Measurements from ENCODE around the gene ZFR. TPM values are rescaled to one million over a fixed set of nuclear protein-coding genes. Genes with fewer than 3 reads are reported as not detected.

ZFR gene
- polyA plus RNA-seq, 1 donor (not counting 4 experiments of a cell fraction or from before 2014, with no cell fraction given), result 58.7 TPM

DNA sequence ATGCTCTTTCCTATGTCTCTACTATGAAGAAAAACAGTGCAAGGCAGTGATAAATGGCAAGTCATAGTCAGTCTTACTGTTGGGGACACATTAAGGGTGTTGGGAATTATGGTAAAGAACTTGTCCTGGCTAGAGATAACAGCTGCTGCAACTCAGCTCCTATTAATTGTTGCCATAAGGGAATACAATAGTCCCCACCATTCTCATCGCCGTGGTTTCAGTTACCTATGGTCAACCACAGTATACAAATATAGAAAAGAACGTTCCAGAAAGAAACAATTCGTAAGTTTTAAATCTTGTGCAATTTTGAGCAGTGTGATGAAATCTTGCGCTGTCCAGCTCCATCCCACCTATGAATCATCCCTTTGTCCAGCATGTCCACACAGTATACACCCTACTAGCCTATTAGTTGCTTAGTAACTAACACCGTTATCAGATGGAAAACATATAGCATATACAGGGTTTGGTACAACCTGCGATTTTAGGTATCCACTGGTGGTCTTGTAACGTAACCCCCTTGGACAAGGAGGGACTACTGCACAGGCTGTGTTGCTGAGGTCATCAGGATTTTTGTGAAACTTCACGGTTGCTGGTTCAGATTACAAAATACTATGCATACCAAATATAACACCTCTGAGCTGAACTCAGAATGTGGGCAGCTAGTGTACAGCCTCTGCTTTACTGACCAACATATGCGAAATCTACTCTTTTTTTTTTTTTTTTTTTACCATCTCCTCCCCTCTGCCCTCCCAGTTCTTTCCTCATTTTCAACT lies 53.5 kb downstream of the ZFR start:
- no peak for TF ChIP-seq CTCF (optimal IDR thresholded peaks at IDR 0.05 in 1 of 3, IDR thresholded peaks at IDR 0.05 in 1 of 3, conservative IDR thresholded peaks at IDR 0.05 in 1 of 3; ENCODE audit: extremely low read depth in 1 of 3, insufficient read depth in 2 of 3, low read length in 3 of 3)
- no peak for TF ChIP-seq EZH2 (IDR thresholded peaks at IDR 0.05; ENCODE audit: low read length)
- no peaks in the 10 kb centered on the region for H4K20me1 ChIP-seq (ENCODE audit: control insufficient read depth, extremely low read depth, insufficient read depth, low read length)
- H3K79me2 ChIP-seq (ENCODE audit: control insufficient read depth, insufficient read depth, low read length), result no peaks in the 10 kb centered on the region
- H3K27ac ChIP-seq (ENCODE audit: control insufficient read depth, insufficient read depth, low read length), result no peak overlapping the region
- H3K9me1 ChIP-seq (ENCODE audit: control insufficient read depth, extremely low read depth, insufficient read depth, low read length), result no peaks in the 10 kb centered on the region
- DNase-seq (ENCODE audit: low read depth, low spot score), result no peak
- H3K36me3 ChIP-seq (ENCODE audit: control insufficient read depth in 2 of 2, extremely low read depth in 1 of 2, insufficient read depth in 2 of 2, low read length in 2 of 2), result peaks cover 9 to 29% of the 10 kb centered on the region in 2 experiments
- no peak overlapping the region for H3K9ac ChIP-seq (ENCODE audit: control insufficient read depth, extremely low read depth, insufficient read depth, low read length)
- no peaks in the 10 kb centered on the region for H3K27me3 ChIP-seq (ENCODE audit: control insufficient read depth, extremely low read depth, insufficient read depth, low read length)
- H3K4me3 ChIP-seq (ENCODE audit: control insufficient read depth in 2 of 3, extremely low read depth in 1 of 3, insufficient read depth in 2 of 3, low read depth in 1 of 3, low read length in 3 of 3), result no peak overlapping the region
- no peaks in the 10 kb centered on the region for H3K9me3 ChIP-seq (ENCODE audit: control insufficient read depth, low read depth, low read length)
- H3K4me1 ChIP-seq (ENCODE audit: control insufficient read depth, extremely low read depth, insufficient read depth, low read length), result no peaks in the 10 kb centered on the region
- dilution Hi-C loops (cut with MboI; ENCODE audit: extremely low pct_ligation_motif_present, low sequenced_read_pairs), result no loop called here
- no peak overlapping the region for H3K4me2 ChIP-seq (ENCODE audit: control insufficient read depth, extremely low read depth, insufficient read depth, low read depth, low read length)
- H2AFZ ChIP-seq (ENCODE audit: control insufficient read depth, low read length), result no peak overlapping the region
- FAIRE-seq, result no peak

DNA sequence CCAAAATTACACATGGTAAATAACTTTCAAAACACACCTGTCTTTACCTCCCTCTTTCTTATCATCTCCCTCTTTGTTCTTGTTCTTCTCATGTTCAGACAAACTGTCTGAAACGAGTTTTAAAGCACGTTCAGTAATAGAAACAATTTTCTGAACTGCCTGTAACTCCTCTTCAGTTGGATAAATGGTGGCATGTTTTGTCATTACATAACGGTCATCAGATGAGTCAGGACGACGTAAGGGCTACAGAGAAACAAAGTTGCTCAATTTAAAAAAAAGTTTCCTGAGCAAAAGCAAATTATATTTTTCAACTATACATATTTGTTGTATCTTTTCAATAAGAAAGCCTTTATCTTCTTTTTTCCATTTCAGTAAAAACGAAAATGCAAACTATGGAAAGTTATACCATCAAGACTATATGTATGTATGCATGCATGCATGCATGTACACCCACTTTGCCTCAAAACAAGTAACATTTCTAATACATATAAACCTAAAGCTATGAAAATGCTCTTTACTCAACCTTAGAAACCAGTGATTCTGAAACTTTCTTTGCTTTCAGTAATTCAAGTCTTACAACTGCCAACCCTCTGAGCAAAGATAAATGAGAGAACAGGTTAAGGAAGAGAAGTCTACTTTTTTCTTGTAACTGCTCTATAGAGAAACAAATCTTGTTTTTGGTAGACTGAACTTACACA lies 56.0 kb downstream of the ZFR start:
- H3K4me1 ChIP-seq (ENCODE audit: control insufficient read depth, extremely low read depth, insufficient read depth, low read length), result no peaks in the 10 kb centered on the region
- no peak overlapping the region for H3K4me3 ChIP-seq (ENCODE audit: control insufficient read depth in 2 of 3, extremely low read depth in 1 of 3, insufficient read depth in 2 of 3, low read depth in 1 of 3, low read length in 3 of 3)
- H4K20me1 ChIP-seq (ENCODE audit: control insufficient read depth, extremely low read depth, insufficient read depth, low read length), result no peaks in the 10 kb centered on the region
- dilution Hi-C loops (cut with MboI; ENCODE audit: extremely low pct_ligation_motif_present, low sequenced_read_pairs), result no loop called here
- DNase-seq (ENCODE audit: low read depth, low spot score) (no peak), FAIRE-seq (no peak)
- no peak for TF ChIP-seq CTCF (optimal IDR thresholded peaks at IDR 0.05 in 1 of 3, IDR thresholded peaks at IDR 0.05 in 1 of 3, conservative IDR thresholded peaks at IDR 0.05 in 1 of 3; ENCODE audit: extremely low read depth in 1 of 3, insufficient read depth in 2 of 3, low read length in 3 of 3)
- TF ChIP-seq EZH2 (IDR thresholded peaks at IDR 0.05; ENCODE audit: low read length), result no peak
- H2AFZ ChIP-seq (ENCODE audit: control insufficient read depth, low read length), result no peak overlapping the region
- no peak overlapping the region for H3K4me2 ChIP-seq (ENCODE audit: control insufficient read depth, extremely low read depth, insufficient read depth, low read depth, low read length)
- no peaks in the 10 kb centered on the region for H3K27me3 ChIP-seq (ENCODE audit: control insufficient read depth, extremely low read depth, insufficient read depth, low read length)
- H3K9ac ChIP-seq (ENCODE audit: control insufficient read depth, extremely low read depth, insufficient read depth, low read length), result no peak overlapping the region
- no peak overlapping the region for H3K27ac ChIP-seq (ENCODE audit: control insufficient read depth, insufficient read depth, low read length)
- peaks cover 16 to 26% of the 10 kb centered on the region in 2 experiments for H3K36me3 ChIP-seq (ENCODE audit: control insufficient read depth in 2 of 2, extremely low read depth in 1 of 2, insufficient read depth in 2 of 2, low read length in 2 of 2)
- H3K79me2 ChIP-seq (ENCODE audit: control insufficient read depth, insufficient read depth, low read length), result no peaks in the 10 kb centered on the region
- H3K9me3 ChIP-seq (ENCODE audit: control insufficient read depth, low read depth, low read length), result no peaks in the 10 kb centered on the region
- no peaks in the 10 kb centered on the region for H3K9me1 ChIP-seq (ENCODE audit: control insufficient read depth, extremely low read depth, insufficient read depth, low read length)

Data from keratinocyte (primary cell).